HEK293T (cell line): Measurements from ENCODE around the gene MECR.

Experiments
- ARNT ChIP-seq: fragments of 450-650 bp; IDR thresholded peaks from 2 replicates; pipeline ENCODE4 v1.6.1; 2017; ENCODE audit warnings: mild to moderate bottlenecking
- FOXA1 ChIP-seq: fragments of 450-650 bp; IDR thresholded peaks from 2 replicates; pipeline ENCODE4 v1.6.1; 2016; ENCODE audit warnings: mild to moderate bottlenecking
- FOXK2 ChIP-seq: fragments of 450-650 bp; IDR thresholded peaks from 2 replicates; pipeline ENCODE4 v1.6.1; 2016; ENCODE audit warnings: mild to moderate bottlenecking
- FOXM1 ChIP-seq: fragments of 450-650 bp; IDR thresholded peaks from 2 replicates; pipeline ENCODE4 v1.6.1; 2017; ENCODE audit warnings: mild to moderate bottlenecking, borderline replicate concordance
- L3MBTL2 ChIP-seq: fragments of 450-650 bp; conservative IDR thresholded peaks from 2 replicates; pipeline ENCODE4 v1.6.1; 2016; ENCODE audit warnings: mild to moderate bottlenecking
- NFRKB ChIP-seq: fragments of 450-650 bp; IDR thresholded peaks from 2 replicates; pipeline ENCODE4 v1.6.1; 2016; ENCODE audit warnings: mild to moderate bottlenecking, moderate library complexity
- SP1 ChIP-seq: fragments of 450-650 bp; IDR thresholded peaks from 2 replicates; pipeline ENCODE4 v1.6.1; 2017
- SUZ12 ChIP-seq: fragments of 450-650 bp; IDR thresholded peaks from 2 replicates; pipeline ENCODE4 v1.6.1; 2016; ENCODE audit warnings: mild to moderate bottlenecking

DNA sequence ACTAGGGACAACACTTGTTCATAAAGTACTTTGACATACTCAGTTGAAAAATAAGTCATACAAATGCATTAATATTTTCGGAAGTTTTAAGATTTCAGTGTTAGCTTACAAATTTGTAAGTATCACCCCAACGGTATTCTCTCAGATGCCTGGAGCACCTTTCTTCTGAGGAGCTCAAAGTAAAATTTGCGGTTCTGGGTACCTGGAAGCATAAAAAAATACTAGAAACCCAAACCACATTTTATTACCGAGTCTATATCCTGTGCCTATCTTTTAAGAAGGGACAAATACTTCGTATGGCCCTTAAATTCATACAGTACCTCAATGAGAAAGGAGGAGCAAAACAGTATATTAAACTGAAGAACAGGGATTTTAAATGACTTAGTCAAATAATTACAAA lies 59.2 kb downstream of the MECR start:
- TF ChIP-seq FOXM1 (no peak), L3MBTL2 (no peak), SP1 (no peak), SUZ12 (no peak), FOXA1 (no peak), NFRKB (no peak), ARNT (no peak), FOXK2 (no peak)
